Activated T-cell treated with anti-CD3 and anti-CD28 coated beads for 4 hours (primary cell): ENCODE measurements around the gene FAM107B.
"Not testable (repeated sequence)": the region's sequence is repeated elsewhere in the genome, so short reads cannot be mapped to it uniquely, and the experiment has no call there.

Experiments
- DNase-seq: peaks from one replicate; pipeline ENCODE4 v3.0.0-alpha.2; 2020

The FAM107B gene

GRCh38 chr10:14731875-14732512, 42.7 kb downstream of the FAM107B start:
- DNase-seq, result no peak

- DNase-seq, result no peak
Measured at GRCh38 chr10:14728346-14728745, 46.4 kb downstream of the FAM107B start.

GRCh38 chr10:14727924-14728323, 46.8 kb downstream of the FAM107B start:
- DNase-seq, result no peak

- no peak for DNase-seq
Measured at GRCh38 chr10:14727465-14727864, 47.2 kb downstream of the FAM107B start.

- DNase-seq, result no peak
Measured at GRCh38 chr10:14724931-14725330, 49.8 kb downstream of the FAM107B start.

GRCh38 chr10:14723052-14723689, 51.5 kb downstream of the FAM107B start:
- no peak for DNase-seq

GRCh38 chr10:14717552-14717951, 57.1 kb downstream of the FAM107B start:
- no peak for DNase-seq

GRCh38 chr10:14712991-14713424, 61.7 kb downstream of the FAM107B start:
- no peak for DNase-seq

- not testable (repeated sequence) for DNase-seq
Measured at GRCh38 chr10:14709344-14709743, 65.4 kb downstream of the FAM107B start.

GRCh38 chr10:14707481-14707880, 67.2 kb downstream of the FAM107B start:
- DNase-seq, result no peak

GRCh38 chr10:14705548-14706230, 69.0 kb downstream of the FAM107B start:
- DNase-seq, result no peak

- DNase-seq, result no peak
Measured at GRCh38 chr10:14703631-14704001, 71.1 kb downstream of the FAM107B start.

GRCh38 chr10:14701466-14701865, 73.2 kb downstream of the FAM107B start:
- no peak for DNase-seq

- DNase-seq, result no peak
Measured at GRCh38 chr10:14700546-14700945, 74.2 kb downstream of the FAM107B start.

- no peak for DNase-seq
Measured at GRCh38 chr10:14699482-14699881, 75.2 kb downstream of the FAM107B start.

GRCh38 chr10:14698829-14699170, 75.9 kb downstream of the FAM107B start:
- DNase-seq, result no peak

GRCh38 chr10:14698111-14698828, 76.4 kb downstream of the FAM107B start:
- DNase-seq, result no peak

GRCh38 chr10:14697281-14697680, 77.4 kb downstream of the FAM107B start:
- no peak for DNase-seq

- DNase-seq, result no peak
Measured at GRCh38 chr10:14696821-14697220, 77.9 kb downstream of the FAM107B start.

GRCh38 chr10:14695847-14696480, 78.7 kb downstream of the FAM107B start:
- no peak for DNase-seq

- no peak for DNase-seq
Measured at GRCh38 chr10:14693891-14694290, 80.8 kb downstream of the FAM107B start.

GRCh38 chr10:14692344-14693076, 82.2 kb downstream of the FAM107B start:
- DNase-seq, result no peak
